ENCODE measurements around the gene CCDC28B.

CCDC28B gene

DNA sequence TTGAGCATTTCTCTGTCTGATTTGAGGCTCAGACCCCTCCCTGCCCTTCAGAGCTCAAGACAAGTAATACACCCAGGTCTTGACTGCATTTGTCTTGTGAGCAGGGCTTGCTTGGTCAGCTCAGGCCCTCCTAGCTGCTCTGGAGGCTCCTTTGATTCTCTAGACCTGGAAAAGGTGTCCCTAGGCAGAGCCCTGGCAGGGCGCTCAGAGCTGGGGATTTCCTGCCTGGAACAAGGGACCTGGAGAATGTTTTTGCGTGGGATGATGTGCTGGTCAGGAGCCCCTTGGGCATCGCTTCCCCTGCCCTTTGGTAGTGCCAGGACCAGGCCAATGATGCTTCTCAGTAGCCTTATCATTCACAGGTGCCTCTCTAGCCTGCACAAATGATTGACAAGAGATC, 4.9 kb upstream of the CCDC28B start:
- no peak for ATAC-seq

- ATAC-seq = no peak
Observed at GRCh38 chr1:32195972-32196823, 4.2 kb upstream of the CCDC28B start.

DNA sequence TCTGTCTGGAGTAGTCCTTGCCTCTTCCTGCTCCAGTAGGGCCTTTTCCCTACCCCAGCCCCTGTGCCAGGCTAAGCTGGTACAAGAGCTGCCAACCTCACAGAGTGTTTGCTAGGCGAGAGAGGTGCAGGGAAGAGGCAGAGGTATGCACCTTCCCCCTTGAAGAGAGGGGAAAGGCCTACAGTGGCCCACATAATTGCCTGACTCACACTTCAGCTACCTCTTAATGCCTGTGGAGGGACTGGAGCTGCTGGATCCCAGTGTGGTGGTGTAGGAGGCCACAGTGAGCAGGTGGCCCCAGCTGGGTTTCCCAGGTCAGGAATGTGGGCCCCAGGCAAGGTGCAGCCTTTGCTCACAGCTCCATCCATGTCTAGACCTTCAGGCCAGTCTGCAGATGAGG, 3.3 kb upstream of the CCDC28B start:
- ATAC-seq = no peak

- no peak for ATAC-seq
Observed at GRCh38 chr1:32197837-32198236, 2.6 kb upstream of the CCDC28B start.

DNA sequence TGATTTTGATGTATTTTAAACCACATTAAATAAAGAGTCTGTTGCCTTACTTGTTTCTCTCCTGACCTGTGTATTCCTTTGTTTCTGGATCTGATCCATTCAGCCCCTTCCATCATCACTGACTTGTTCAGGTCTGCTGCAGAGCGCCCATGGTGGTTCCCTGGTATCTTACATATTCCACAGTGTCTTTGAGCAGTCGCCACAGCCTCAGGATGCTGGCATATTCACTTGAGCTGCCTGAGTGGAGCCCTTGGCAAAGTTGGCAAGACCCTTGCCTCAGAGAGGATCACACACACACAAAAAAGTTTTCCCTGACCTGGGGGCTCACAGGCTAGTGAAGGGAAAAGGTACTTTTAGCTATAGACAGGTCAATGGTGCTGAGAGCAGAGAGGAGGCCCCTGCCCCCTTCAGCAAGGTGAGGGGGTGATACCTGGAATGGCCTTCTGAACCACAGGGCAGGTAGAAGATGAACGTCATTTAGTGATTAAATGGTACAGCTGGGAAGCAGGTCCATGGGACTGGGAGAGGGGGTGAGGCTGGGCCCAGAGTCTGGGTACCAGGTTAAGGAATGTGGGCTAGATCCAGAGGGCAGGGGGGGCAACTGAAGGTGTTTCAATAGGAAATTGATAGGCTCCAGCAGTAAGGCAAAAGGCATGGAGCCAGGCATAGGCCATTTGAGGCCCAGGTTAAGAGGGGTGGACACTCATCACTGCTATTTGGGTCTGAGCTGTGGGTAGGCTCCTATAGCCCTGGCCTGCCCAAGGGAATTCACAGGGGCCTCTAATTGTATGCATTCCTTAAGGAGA, 2.0 kb upstream of the CCDC28B start:
- ATAC-seq = no peak

GRCh38 chr1:32199043-32199716, 1.2 kb upstream of the CCDC28B start:
- no peak for ATAC-seq

- no peak for ATAC-seq
Observed at GRCh38 chr1:32199717-32200072, 700 bp upstream of the CCDC28B start.

DNA sequence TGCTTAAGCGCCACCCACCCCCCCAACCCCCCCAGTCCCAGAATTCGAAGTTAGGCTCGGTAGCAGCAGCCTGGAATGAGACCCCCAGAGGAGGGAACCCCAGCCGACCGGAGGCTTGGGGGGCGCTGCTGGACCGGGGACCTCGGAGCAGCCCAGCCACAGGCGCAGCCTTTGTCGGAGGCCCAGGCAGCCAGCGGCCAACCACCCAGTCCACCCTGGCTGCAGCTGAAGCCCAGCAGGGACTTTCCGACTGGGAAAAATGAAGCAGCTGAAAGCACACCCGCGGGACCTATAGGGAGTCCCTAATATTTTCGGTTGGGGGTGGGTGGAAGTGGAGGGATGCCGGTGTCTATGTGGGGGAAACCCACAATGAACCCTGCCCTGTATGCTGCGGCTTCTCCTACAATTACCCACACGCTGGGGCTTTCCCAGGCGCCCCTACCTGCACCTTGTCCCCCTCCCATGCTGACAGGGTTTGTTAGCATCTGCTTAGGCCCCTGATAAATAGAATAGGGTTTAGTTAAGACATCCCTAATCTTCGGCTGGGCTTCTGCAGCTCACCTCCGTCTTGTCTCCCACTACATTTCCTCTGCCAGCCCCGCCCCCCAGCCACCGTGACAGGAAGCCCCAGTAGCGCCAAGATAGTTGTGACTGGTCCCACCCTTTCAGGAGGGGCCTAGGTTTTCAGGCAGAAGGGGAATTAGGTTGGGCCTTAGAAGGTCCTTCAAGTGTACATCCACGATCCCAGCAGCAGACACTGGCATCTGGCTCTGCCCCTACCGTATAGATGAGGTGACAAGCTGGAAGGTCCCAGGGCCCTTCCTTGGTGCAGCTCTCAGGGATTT, 838 bp downstream of the CCDC28B start:
- ATAC-seq = peak; percentile 50 to 52

- ATAC-seq = no peak
Observed at GRCh38 chr1:32204943-32205361, 4.6 kb downstream of the CCDC28B start.

GRCh38 chr1:32205401-32206370, 5.3 kb downstream of the CCDC28B start, which contains the start of gene IQCC:
IQCC (plus strand) TSS chr1:32205671; CDS start chr1:32205682, 11 bp downstream.
- peak; percentile 77 to 79 for ATAC-seq

- no peak for ATAC-seq
Observed at GRCh38 chr1:32208469-32208868, 8.1 kb downstream of the CCDC28B start.

- no peak for ATAC-seq
Observed at GRCh38 chr1:32208891-32209328, 8.5 kb downstream of the CCDC28B start, which contains the start of gene DCDC2B. DCDC2B (plus strand) TSS chr1:32209089; CDS start chr1:32209094, 5 bp downstream.

DNA sequence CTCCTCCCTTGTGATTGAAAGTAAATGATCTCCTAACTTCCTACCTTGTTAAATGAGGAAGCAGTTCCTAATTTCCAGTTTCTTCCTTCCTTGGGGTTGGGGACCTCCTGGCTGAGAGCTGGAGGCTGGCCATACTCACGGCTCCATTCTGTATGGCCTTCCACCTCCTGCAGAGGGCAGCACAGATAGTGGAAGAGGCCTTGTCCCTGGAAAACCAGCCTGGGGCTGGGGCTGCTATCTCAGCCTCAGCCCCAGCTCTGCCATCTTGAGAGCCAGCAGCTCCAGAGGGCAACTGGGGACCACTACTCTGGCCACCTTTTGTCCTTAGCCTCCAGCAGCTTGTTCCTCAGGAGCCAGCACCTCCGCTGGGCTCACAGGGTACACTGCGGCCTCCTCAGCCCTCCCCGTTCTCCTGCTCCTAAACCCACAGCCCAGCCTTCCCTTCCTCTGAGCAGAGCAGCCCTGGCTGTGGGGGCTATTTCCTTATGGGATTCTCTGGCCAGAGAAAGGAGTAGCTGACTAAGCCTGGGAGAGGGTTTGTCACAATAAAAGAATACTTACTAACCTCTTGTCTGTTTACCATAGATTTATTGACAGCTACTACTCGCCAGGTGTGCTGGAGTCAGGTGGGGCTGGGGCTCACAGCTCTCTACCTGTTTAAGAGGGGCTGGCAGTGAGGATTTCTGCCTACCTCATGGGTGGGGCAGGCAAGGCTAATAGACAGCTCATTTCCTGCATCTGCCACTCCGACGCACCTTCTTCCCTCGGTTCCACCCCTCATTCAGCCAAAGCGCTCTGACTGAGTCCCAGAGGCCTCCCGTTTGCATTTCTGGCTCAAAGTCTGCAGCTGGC, 15.5 kb downstream of the CCDC28B start:
- peak; percentile 80 to 83 for ATAC-seq

DNA sequence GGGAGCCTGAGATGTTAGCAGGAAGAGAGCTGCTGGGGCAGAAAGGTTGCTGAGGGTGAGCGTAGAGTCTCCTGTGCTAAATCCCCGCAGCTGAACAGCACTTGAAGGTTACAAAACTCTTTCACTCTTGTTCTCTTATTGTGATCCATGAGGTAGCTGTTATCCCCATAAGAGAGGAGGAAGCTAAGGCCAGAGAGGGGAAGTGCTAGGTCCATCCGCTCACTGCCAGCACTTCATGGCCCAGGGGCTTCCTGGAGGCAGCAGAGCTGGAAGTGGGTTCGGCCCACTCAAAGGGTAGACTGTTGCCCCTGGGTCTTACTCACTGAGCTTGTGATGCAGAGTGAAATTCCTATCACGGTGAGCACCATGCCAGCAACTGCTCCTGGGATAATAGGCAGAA, 16.2 kb downstream of the CCDC28B start:
- no peak for ATAC-seq

- no peak for ATAC-seq
Observed at GRCh38 chr1:32219022-32219421, 18.6 kb downstream of the CCDC28B start.

- no peak for ATAC-seq
Observed at GRCh38 chr1:32220746-32221580, 20.6 kb downstream of the CCDC28B start.

GRCh38 chr1:32221581-32221979, 21.2 kb downstream of the CCDC28B start:
- no peak for ATAC-seq

DNA sequence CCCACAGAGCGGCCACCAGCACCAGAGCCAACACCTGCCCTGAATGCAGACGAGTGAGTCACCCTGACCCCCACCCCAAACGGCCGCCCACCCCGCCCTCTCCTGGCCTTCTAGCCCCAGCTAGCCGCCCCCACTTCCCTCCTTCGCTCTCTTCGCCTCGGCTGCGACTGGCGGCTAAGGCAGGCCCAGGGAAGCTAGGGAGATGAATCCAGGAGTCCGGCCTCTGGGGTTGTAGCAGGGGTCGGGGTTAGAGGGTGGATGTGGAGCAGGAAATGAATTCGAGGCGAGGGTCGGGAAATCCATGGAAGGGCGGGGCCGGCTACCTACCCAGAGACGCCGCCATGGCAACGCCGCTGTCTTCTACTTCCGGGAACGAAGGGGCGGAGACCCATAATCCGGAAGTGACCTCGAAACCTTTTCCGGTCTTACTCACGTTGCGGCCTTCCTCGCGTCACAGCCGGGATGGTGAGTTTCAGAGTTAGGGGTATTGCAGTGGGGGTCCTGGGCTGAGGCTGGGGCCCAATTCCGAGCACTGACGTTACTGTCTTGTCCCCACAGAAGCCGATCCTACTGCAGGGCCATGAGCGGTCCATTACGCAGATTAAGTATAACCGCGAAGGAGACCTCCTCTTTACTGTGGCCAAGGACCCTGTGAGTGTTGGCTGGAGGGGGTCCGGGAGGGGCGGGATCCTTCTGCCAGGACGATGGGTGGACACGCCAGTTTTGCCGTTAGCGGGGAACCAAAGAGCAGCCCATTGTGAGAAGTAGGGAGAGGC, 21.8 kb downstream of the CCDC28B start, which contains the start of the genes EIF3I and TMEM234:
Gene EIF3I, plus strand, starts transcription at position 428 of the 776 bp plus-strand sequence. Its CDS starts 35 bp downstream, at position 463.
Gene TMEM234, minus strand, starts transcription at position 374 of the 776 bp plus-strand sequence. Its CDS starts 31 bp downstream, at position 343.
- peak; percentile 98 for ATAC-seq

Measured in activated CD4-positive, CD25-positive, alpha-beta regulatory T cell treated with anti-CD3 and anti-CD28 coated beads, Interleukin-2, amount 50 U/mL, for 24 hours (primary cell).